ENCODE data around the gene TENM3. TPM values are rescaled to one million over a fixed set of nuclear protein-coding genes. Genes with fewer than 3 reads are reported as not detected.

The TENM3 gene
- total RNA-seq, 2 donors from 2014 or later, result 2.0 to 2.1 TPM

GRCh38 chr4:182273191-182273935 is 30.2 kb downstream of the TENM3 start:
- intact Hi-C loops (cut with DNase I), result no loop called here
- no peak for DNase-seq (ENCODE audit: low spot score)

GRCh38 chr4:182276210-182277109 is 33.3 kb downstream of the TENM3 start:
- intact Hi-C loops (cut with DNase I), result no loop called here
- DNase-seq (ENCODE audit: low spot score), result no peak

- no peak for DNase-seq (ENCODE audit: low spot score)
- intact Hi-C loops (cut with DNase I), result no loop called here
Observed at GRCh38 chr4:182277377-182277776, 34.2 kb downstream of the TENM3 start.

GRCh38 chr4:182278729-182279128 is 35.5 kb downstream of the TENM3 start:
- intact Hi-C loops (cut with DNase I), result no loop called here
- no peak for DNase-seq (ENCODE audit: low spot score)

- intact Hi-C loops (cut with DNase I), result no loop called here
Observed at GRCh38 chr4:182280436-182281111, 37.4 kb downstream of the TENM3 start.

GRCh38 chr4:182286035-182286434 is 42.8 kb downstream of the TENM3 start:
- DNase-seq (ENCODE audit: low spot score), result no peak
- intact Hi-C loops (cut with DNase I), result no loop called here

More at GRCh38 chr4:182280436-182281111, 37.4 kb downstream of the TENM3 start:
- DNase-seq (ENCODE audit: low spot score), result no peak

- intact Hi-C loops (cut with DNase I), result no loop called here
Observed at GRCh38 chr4:182286931-182287330, 43.7 kb downstream of the TENM3 start.

GRCh38 chr4:182288534-182288933 is 45.3 kb downstream of the TENM3 start:
- intact Hi-C loops (cut with DNase I), result no loop called here
- DNase-seq (ENCODE audit: low spot score), result no peak

More at GRCh38 chr4:182286931-182287330, 43.7 kb downstream of the TENM3 start:
- no peak for DNase-seq (ENCODE audit: low spot score)

GRCh38 chr4:182289809-182290208 is 46.6 kb downstream of the TENM3 start:
- intact Hi-C loops (cut with DNase I), result loop anchor here in 1 of 2 donors (2.0 kb wide), 1 partner anchor 51 kb away; no protein-coding TSS in a partner anchor
- no peak for DNase-seq (ENCODE audit: low spot score)

- intact Hi-C loops (cut with DNase I), result loop anchor here in 1 of 2 donors (2.0 kb wide), 1 partner anchor 52 kb away; no protein-coding TSS in a partner anchor
Observed at GRCh38 chr4:182291175-182291574, 48.0 kb downstream of the TENM3 start.

GRCh38 chr4:182291597-182292270 is 48.5 kb downstream of the TENM3 start:
- DNase-seq (ENCODE audit: low spot score), result no peak
- intact Hi-C loops (cut with DNase I), result loop anchor here in 1 of 2 donors (2.0 kb wide), 1 partner anchor 53 kb away; no protein-coding TSS in a partner anchor

More at GRCh38 chr4:182291175-182291574, 48.0 kb downstream of the TENM3 start:
- no peak for DNase-seq (ENCODE audit: low spot score)

- no peak for DNase-seq (ENCODE audit: low spot score)
- intact Hi-C loops (cut with DNase I), result no loop called here
Observed at GRCh38 chr4:182292612-182293011, 49.4 kb downstream of the TENM3 start.

- intact Hi-C loops (cut with DNase I), result no loop called here
- DNase-seq (ENCODE audit: low spot score), result no peak
Observed at GRCh38 chr4:182293691-182294255, 50.6 kb downstream of the TENM3 start.

GRCh38 chr4:182294451-182294850 is 51.2 kb downstream of the TENM3 start:
- intact Hi-C loops (cut with DNase I), result no loop called here
- no peak for DNase-seq (ENCODE audit: low spot score)

- DNase-seq (ENCODE audit: low spot score), result no peak
Observed at GRCh38 chr4:182297659-182298058, 54.5 kb downstream of the TENM3 start.

GRCh38 chr4:182301736-182302135 is 58.5 kb downstream of the TENM3 start:
- DNase-seq (ENCODE audit: low spot score), result no peak
- intact Hi-C loops (cut with DNase I), result no loop called here

More at GRCh38 chr4:182297659-182298058, 54.5 kb downstream of the TENM3 start:
- intact Hi-C loops (cut with DNase I), result no loop called here

GRCh38 chr4:182303847-182304246 is 60.6 kb downstream of the TENM3 start:
- intact Hi-C loops (cut with DNase I), result no loop called here
- no peak for DNase-seq (ENCODE audit: low spot score)

GRCh38 chr4:182306792-182307507 is 63.7 kb downstream of the TENM3 start:
- DNase-seq (ENCODE audit: low spot score), result no peak
- intact Hi-C loops (cut with DNase I), result no loop called here

Data from posterior vena cava (tissue), 2 donors.